DMS53 treated with DMSO at 0.1 percent for 48 hours (cell line): ENCODE measurements around the gene PTGDS.

Source experiments
- DNase-seq: peaks from one replicate; lab custom pipeline; 2025; ENCODE audit not compliant: unreplicated experiment; lab: John Stamatoyannopoulos, UW

Gene PTGDS

DNA sequence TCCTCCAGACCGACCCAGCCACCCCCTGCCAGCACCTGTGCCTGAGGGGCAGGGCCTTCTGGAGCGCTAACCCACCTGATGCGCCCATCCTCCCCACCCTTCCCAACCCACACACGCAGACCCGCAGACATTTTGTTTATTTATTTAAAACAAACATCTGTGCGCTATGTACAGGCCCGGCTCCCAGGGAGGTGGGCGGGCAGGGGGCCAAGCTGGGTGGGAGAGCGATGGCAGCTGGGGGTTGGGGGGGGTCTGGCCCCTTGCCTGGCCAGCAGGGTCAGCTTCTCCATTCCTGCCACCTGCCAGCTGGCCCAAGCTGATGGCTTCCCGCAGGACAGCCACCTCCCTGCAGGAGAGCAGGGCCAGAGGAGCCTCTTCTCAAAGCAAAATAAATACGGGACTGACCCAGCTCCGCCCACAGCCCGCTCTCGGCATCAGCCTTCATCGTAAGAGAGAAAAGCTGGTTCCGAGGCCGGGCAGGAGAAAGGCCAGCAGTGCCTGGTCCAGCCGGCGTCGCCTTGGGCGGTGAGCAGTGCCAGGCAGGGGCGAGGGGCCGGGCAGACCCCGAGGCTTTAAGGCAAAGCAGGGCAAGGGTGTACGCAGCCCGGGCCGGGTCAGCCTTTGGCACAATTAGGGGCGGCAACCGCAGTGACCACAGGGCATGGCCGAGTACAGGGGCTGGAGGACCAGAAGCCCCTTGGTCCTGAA, 30.0 kb downstream of the PTGDS start:
- peak; percentile 18 for DNase-seq

- no peak for DNase-seq
Measured at GRCh38 chr9:137007816-137008270, 30.5 kb downstream of the PTGDS start.

- no peak for DNase-seq
Measured at GRCh38 chr9:137008312-137008711, 31.0 kb downstream of the PTGDS start.

DNA sequence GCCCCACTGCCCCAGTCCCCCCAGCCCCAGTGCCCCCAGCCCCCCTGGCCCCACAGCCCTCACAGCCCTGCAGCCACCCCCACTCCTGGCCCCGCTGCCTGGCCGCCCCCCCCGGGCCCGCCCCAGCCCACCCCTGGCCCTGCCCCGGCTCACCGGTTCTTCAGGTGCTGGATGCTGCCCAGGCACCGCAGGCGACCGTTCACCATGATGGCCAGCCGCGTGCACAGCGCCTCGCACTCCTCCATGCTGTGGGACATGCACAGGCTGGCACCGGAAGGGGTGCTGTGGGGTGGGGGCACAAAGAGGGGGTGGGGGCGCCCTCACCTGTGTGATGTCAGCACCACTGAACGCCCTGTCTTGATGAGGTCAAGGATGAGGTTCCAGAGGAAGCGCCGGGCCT, 31.9 kb downstream of the PTGDS start:
- DNase-seq, result no peak

DNA sequence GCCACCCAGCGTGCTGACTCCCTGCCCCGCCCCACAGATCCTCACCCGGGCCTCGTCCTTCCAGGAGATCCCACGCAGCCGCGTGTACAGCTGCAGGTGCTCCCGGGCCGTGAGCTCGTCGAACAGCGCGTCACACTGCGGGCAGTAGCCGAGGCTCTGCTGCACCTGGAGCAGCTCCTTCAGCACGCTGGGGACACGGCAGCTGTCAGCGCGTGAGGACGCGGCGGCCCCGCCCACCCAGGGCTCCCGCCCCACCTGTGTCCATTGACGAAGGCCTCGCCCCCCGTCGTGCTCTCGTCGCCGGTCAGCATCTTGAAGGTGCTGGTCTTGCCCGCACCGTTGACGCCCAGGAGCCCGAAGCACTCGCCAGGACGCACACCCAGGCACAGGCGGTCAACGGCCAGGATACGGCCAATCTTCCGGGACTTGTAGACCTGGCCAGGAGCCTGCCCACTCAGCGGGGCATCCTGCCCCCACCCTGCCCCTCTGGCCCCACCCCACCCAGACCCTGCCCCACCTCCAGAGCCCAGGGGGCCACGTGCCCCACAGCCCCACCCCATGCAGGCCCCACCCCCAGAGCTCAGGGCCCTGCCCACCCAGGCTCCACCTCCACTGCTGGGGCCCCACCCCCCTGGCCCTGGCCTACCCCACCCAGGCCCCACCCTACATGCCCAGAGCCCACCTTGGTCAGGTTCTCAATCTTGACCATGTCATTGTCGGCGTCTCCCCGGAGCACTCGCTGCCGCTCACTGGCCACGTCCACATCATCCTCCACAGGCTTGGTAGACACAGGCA, 32.8 kb downstream of the PTGDS start:
- no peak for DNase-seq

GRCh38 chr9:137011156-137011555, 33.9 kb downstream of the PTGDS start:
- no peak for DNase-seq

- no peak for DNase-seq
Measured at GRCh38 chr9:137011907-137012675, 34.8 kb downstream of the PTGDS start.

- no peak for DNase-seq
Measured at GRCh38 chr9:137012694-137013570, 35.6 kb downstream of the PTGDS start.

GRCh38 chr9:137013571-137013940, 36.3 kb downstream of the PTGDS start:
- DNase-seq, result no peak

DNA sequence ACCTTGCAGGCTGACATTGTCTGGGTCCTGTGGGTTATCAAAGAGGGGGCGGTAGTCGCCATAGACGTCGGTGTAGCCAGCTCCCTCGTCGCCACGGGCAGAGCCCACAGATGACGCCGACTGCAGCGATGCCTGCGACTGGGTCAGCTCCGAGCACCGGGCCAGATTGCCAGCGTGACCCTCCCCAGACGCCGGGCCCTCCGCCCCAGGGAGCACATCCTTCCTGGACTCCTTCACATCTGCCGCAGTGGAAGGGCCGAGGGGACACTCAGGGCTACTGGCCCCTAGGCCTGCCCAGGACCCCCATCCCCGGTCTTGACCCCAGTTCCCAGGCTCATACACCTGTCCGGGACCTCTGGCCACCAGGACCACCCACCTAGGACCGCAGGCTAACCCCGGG, 36.9 kb downstream of the PTGDS start:
- no peak for DNase-seq

GRCh38 chr9:137014776-137015539, 37.7 kb downstream of the PTGDS start:
- DNase-seq, result no peak

- no peak for DNase-seq
Measured at GRCh38 chr9:137015540-137015930, 38.2 kb downstream of the PTGDS start.

DNA sequence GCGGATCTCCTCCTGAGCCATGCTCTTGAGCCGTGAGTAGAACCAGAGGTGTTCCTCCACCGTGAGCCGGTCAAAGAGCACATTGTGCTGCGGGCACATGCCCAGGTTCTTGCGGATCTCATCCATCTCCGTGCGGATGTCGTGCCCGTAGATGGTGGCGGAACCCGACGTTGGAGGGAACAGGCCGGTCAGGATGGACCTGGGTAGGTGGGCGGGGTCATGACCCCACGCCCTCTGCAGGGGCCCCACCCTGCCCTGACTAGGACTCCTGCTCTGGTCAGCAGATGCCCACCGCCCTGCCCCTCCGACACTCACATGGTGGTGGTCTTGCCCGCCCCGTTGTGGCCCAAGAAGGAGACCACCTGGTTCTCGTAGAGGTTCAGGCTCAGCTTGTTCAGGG, 38.7 kb downstream of the PTGDS start:
- DNase-seq, result no peak

- DNase-seq, result no peak
Measured at GRCh38 chr9:137016436-137016835, 39.1 kb downstream of the PTGDS start.

DNA sequence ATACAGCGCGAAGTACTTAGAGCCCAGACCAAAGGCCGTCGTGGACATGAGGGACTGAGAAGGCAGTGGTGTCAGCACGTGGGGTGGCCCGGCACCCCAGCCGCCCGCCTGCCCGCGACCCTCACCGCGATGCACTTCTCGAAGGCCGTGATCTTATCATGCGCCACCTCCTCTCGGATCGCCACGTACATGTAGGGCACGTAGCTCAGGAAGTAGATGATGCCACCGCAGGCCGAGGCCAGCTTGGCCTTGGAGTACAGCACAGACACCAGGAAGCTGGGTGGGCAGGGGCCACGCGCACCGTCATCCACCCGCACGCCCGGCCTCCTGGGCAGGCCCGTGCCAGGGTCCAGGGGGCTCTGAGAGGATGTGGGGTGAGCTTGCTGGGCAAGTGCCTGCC, 39.8 kb downstream of the PTGDS start:
- no peak for DNase-seq

GRCh38 chr9:137017791-137018497, 40.6 kb downstream of the PTGDS start:
- no peak for DNase-seq

- DNase-seq, result no peak
Measured at GRCh38 chr9:137018761-137019559, 41.7 kb downstream of the PTGDS start.

GRCh38 chr9:137019891-137020683, 42.8 kb downstream of the PTGDS start:
- no peak for DNase-seq
